ENCODE measurements around the gene FANCG. TPM values are rescaled to one million over a fixed set of nuclear protein-coding genes. Genes with fewer than 3 reads are reported as not detected.

The FANCG gene
- polyA plus RNA-seq, 1 donor from 2014 or later: 15.9 TPM

GRCh38 chr9:35079041-35079425, 709 bp downstream of the FANCG start:
- no peaks in the 10 kb centered on the region for H3K27me3 Mint-ChIP-seq
- peak overlapping the region; percentile 88 to 98 (median 95) for H3K4me3 Mint-ChIP-seq
- peak overlapping the region; percentile 16 to 74 (median 50) for H3K27ac Mint-ChIP-seq
- H3K4me1 Mint-ChIP-seq: peaks cover 11 to 20% (median 14%) of the 10 kb centered on the region in 3 donors
- H3K36me3 Mint-ChIP-seq: peaks cover 9% of the 10 kb centered on the region
- no peaks in the 10 kb centered on the region for H3K9me3 Mint-ChIP-seq

GRCh38 chr9:35078066-35078465, 1.7 kb downstream of the FANCG start:
- peak overlapping the region; percentile 63 to 98 (median 92) for H3K4me3 Mint-ChIP-seq
- H3K9me3 Mint-ChIP-seq: no peaks in the 10 kb centered on the region
- H3K27ac Mint-ChIP-seq: peak overlapping the region in 1 of 3 donors; percentile 63
- peaks cover 11 to 20% (median 19%) of the 10 kb centered on the region in 3 donors for H3K4me1 Mint-ChIP-seq
- peaks cover 9% of the 10 kb centered on the region for H3K36me3 Mint-ChIP-seq
- no peaks in the 10 kb centered on the region for H3K27me3 Mint-ChIP-seq

GRCh38 chr9:35076848-35077247, 2.9 kb downstream of the FANCG start:
- Mint-ChIP-seq H3K27me3 (no peaks in the 10 kb centered on the region), H3K36me3 (peaks cover 9% of the 10 kb centered on the region)

GRCh38 chr9:35075358-35075757, 4.4 kb downstream of the FANCG start:
- Mint-ChIP-seq H3K4me3 (no peak overlapping the region), H3K4me1 (peaks cover 23 to 37% (median 27%) of the 10 kb centered on the region in 3 donors), H3K9me3 (no peaks in the 10 kb centered on the region)

More at GRCh38 chr9:35076848-35077247, 2.9 kb downstream of the FANCG start:
- Mint-ChIP-seq H3K4me1 (peaks cover 16 to 25% (median 22%) of the 10 kb centered on the region in 3 donors), H3K9me3 (no peaks in the 10 kb centered on the region), H3K4me3 (peak overlapping the region in 1 of 4 donors; percentile 98), H3K27ac (no peak overlapping the region)

GRCh38 chr9:35074791-35075190, 5.0 kb downstream of the FANCG start:
- Mint-ChIP-seq H3K36me3 (peaks cover 13% of the 10 kb centered on the region), H3K4me3 (peak overlapping the region in 3 of 4 donors; percentile 58 to 89 (median 68)), H3K9me3 (no peaks in the 10 kb centered on the region), H3K27ac (peak overlapping the region in 1 of 3 donors; percentile 88), H3K27me3 (no peaks in the 10 kb centered on the region), H3K4me1 (peaks cover 24 to 37% (median 30%) of the 10 kb centered on the region in 3 donors)

More at GRCh38 chr9:35075358-35075757, 4.4 kb downstream of the FANCG start:
- Mint-ChIP-seq H3K36me3 (peaks cover 13% of the 10 kb centered on the region), H3K27ac (no peak overlapping the region), H3K27me3 (no peaks in the 10 kb centered on the region)

- no peaks in the 10 kb centered on the region for H3K9me3 Mint-ChIP-seq
- H3K4me1 Mint-ChIP-seq: peaks cover 28 to 35% (median 31%) of the 10 kb centered on the region in 3 donors
- peaks cover 13% of the 10 kb centered on the region for H3K36me3 Mint-ChIP-seq
- peak overlapping the region in 2 of 4 donors; percentile 68 to 89 for H3K4me3 Mint-ChIP-seq
- H3K27ac Mint-ChIP-seq: peak overlapping the region in 1 of 3 donors; percentile 88
- H3K27me3 Mint-ChIP-seq: no peaks in the 10 kb centered on the region
These were observed 5.6 kb downstream of the FANCG start for GRCh38 chr9:35074141-35074540.

- no peaks in the 10 kb centered on the region for H3K9me3 Mint-ChIP-seq
- H3K4me1 Mint-ChIP-seq: peaks cover 30 to 36% (median 32%) of the 10 kb centered on the region in 3 donors
- H3K27me3 Mint-ChIP-seq: no peaks in the 10 kb centered on the region
- peak overlapping the region; percentile 88 to 97 (median 88) for H3K27ac Mint-ChIP-seq
- peaks cover 15% of the 10 kb centered on the region for H3K36me3 Mint-ChIP-seq
- peak overlapping the region; percentile 89 to 97 (median 92) for H3K4me3 Mint-ChIP-seq
These were observed 6.5 kb downstream of the FANCG start for GRCh38 chr9:35073279-35073612.

GRCh38 chr9:35072461-35073278, 7.1 kb downstream of the FANCG start, which contains the start of gene VCP:
VCP (minus strand) TSS chr9:35072625; CDS start chr9:35072353, 272 bp downstream.
- Mint-ChIP-seq H3K27me3 (no peaks in the 10 kb centered on the region), H3K27ac (peak within 1 kb of the TSS; percentile 88 to 97 (median 88)), H3K4me1 (peaks cover 34 to 37% (median 37%) of the 10 kb centered on the region in 3 donors), H3K4me3 (peak within 1 kb of the TSS; percentile 89 to 97 (median 92)), H3K9me3 (no peaks in the 10 kb centered on the region), H3K36me3 (peaks cover 17% of the 10 kb centered on the region)

GRCh38 chr9:35071814-35072460, 7.8 kb downstream of the FANCG start:
- H3K4me1 Mint-ChIP-seq: peaks cover 37 to 42% (median 39%) of the 10 kb centered on the region in 3 donors
- H3K27ac Mint-ChIP-seq: peak overlapping the region; percentile 88 to 97 (median 88)
- peak overlapping the region; percentile 89 to 97 (median 92) for H3K4me3 Mint-ChIP-seq
- no peaks in the 10 kb centered on the region for H3K9me3 Mint-ChIP-seq
- no peaks in the 10 kb centered on the region for H3K27me3 Mint-ChIP-seq
- H3K36me3 Mint-ChIP-seq: peaks cover 17% of the 10 kb centered on the region

GRCh38 chr9:35070823-35071813, 8.6 kb downstream of the FANCG start:
- H3K4me3 Mint-ChIP-seq: peak overlapping the region; percentile 89 to 97 (median 92)
- H3K9me3 Mint-ChIP-seq: no peaks in the 10 kb centered on the region
- H3K36me3 Mint-ChIP-seq: peaks cover 16% of the 10 kb centered on the region
- peaks cover 37 to 45% (median 42%) of the 10 kb centered on the region in 3 donors for H3K4me1 Mint-ChIP-seq
- peak overlapping the region; percentile 82 to 96 (median 88) for H3K27ac Mint-ChIP-seq
- H3K27me3 Mint-ChIP-seq: no peaks in the 10 kb centered on the region

- peaks cover 37 to 45% (median 42%) of the 10 kb centered on the region in 3 donors for H3K4me1 Mint-ChIP-seq
- no peaks in the 10 kb centered on the region for H3K9me3 Mint-ChIP-seq
- peaks cover 8% of the 10 kb centered on the region for H3K36me3 Mint-ChIP-seq
- H3K27ac Mint-ChIP-seq: peak overlapping the region in 1 of 3 donors; percentile 49
- H3K4me3 Mint-ChIP-seq: peak overlapping the region; percentile 49 to 89 (median 76)
- no peaks in the 10 kb centered on the region for H3K27me3 Mint-ChIP-seq
These were observed 10.7 kb downstream of the FANCG start for GRCh38 chr9:35069020-35069419.

- Mint-ChIP-seq H3K9me3 (no peaks in the 10 kb centered on the region), H3K4me1 (peaks cover 32 to 40% (median 34%) of the 10 kb centered on the region in 3 donors), H3K4me3 (peak overlapping the region in 1 of 4 donors; percentile 89), H3K36me3 (peaks cover 8% of the 10 kb centered on the region), H3K27me3 (no peaks in the 10 kb centered on the region), H3K27ac (no peak overlapping the region)
These were observed 12.7 kb downstream of the FANCG start for GRCh38 chr9:35067056-35067455.

GRCh38 chr9:35060548-35061207, 19.1 kb downstream of the FANCG start:
- Mint-ChIP-seq H3K4me1 (no peaks in the 10 kb centered on the region), H3K4me3 (peak overlapping the region in 1 of 4 donors; percentile 15), H3K36me3 (peaks cover 10% of the 10 kb centered on the region), H3K9me3 (no peaks in the 10 kb centered on the region), H3K27me3 (no peaks in the 10 kb centered on the region), H3K27ac (no peak overlapping the region)

- H3K27ac Mint-ChIP-seq: peak overlapping the region in 2 of 3 donors; percentile 26 to 70
- no peaks in the 10 kb centered on the region for H3K9me3 Mint-ChIP-seq
- no peaks in the 10 kb centered on the region for H3K27me3 Mint-ChIP-seq
- H3K4me3 Mint-ChIP-seq: no peak overlapping the region
- peaks cover 12% of the 10 kb centered on the region for H3K36me3 Mint-ChIP-seq
- H3K4me1 Mint-ChIP-seq: no peaks in the 10 kb centered on the region
These were observed 20.3 kb downstream of the FANCG start for GRCh38 chr9:35059438-35059837.

Measured in IgD-negative memory B cell (primary cell).